Hippocampal formation (tissue), 2 donors: Measurements from ENCODE around the gene ILKAP.

Experiments used
- DNase-seq, 2 donors: peaks; one replicate each; lab custom pipeline; 2025; lab: John Stamatoyannopoulos, UW

The ILKAP gene

GRCh38 chr2:238124488-238125126 lies 78.9 kb downstream of the ILKAP start:
- no peak for DNase-seq

GRCh38 chr2:238123991-238124470 lies 79.5 kb downstream of the ILKAP start:
- DNase-seq = no peak

GRCh38 chr2:238123218-238123971 lies 80.1 kb downstream of the ILKAP start:
- no peak for DNase-seq

DNA sequence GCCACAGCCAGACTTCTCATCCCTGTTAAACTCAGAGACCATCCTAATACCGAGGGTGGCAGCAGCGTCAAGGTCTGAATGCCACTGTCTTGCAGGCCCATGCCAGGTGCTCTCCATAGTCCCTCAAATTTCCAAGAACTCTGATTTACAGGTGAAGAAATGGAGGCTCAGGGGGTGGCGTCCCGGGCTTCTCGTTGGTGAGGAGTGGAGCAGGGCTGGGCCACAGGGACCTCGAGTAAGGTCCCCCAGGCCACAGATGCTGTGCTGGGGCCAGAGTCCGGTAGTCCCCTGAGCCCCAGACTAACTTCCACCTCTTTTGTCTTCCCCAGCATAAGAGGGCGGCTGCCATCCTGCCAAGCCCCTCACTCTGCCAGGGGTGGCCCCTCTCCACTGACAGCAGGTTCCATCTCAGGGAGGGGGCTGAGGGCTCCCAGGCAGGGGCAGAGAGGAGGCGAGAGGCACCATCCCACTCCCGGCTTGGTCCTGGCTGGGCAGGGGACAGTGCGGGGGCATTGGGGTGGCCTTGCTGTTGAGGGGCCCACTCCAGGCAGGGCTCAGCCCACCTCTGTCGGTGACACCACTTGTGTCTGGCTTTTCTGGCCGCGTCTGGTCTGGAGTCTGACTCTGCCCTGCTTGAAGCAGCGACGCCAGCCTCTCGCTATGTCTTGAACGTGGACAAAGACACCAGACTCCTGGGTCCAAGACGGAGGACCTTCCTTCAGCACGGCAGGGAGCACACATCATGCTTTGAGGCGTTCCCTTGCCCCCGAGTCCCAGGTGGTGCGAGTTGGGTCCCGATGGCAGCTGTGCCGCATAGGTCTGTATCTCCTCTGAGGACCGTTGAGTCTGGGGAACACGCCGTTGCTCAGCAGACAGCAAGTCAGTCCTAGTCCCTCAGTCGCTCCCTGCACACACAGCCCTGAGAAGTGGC lies 80.9 kb downstream of the ILKAP start:
- no peak for DNase-seq

DNA sequence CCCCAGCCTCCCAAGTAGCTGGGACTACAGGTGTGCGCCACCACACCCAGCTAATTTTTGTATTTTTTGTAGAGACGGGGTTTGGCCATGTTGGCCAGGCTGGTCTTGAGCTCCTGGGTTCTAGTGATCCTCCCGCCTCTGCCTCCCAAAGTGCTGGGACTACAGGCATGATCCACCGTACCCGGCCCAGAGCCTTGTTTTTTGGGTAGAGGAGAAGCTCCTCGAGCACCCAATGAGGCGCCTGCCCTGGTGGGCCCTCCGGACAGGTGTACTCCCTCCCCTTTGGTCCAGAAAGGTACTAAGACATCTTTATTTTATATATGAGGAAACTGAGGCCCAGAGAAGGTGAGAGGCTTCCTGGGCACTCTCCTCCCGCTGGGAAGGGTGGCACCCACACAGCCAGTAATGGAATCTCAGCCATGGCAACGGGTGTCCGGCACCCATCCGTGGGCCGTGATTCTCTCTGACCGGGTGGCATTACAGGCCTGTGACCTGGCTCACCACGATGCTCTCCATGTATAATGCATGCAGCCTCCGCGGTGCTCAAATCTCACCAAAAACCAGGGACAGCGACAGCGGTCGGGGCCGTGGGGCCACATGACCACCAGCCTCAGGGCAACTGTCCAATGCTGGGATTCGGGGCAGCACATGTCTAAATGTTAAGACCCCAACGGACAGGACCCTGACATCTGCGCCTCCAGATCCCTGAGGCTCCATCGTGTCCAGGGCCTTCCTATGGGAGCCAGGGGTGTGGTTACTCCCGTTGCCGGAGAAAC lies 81.8 kb downstream of the ILKAP start:
- no peak for DNase-seq

DNA sequence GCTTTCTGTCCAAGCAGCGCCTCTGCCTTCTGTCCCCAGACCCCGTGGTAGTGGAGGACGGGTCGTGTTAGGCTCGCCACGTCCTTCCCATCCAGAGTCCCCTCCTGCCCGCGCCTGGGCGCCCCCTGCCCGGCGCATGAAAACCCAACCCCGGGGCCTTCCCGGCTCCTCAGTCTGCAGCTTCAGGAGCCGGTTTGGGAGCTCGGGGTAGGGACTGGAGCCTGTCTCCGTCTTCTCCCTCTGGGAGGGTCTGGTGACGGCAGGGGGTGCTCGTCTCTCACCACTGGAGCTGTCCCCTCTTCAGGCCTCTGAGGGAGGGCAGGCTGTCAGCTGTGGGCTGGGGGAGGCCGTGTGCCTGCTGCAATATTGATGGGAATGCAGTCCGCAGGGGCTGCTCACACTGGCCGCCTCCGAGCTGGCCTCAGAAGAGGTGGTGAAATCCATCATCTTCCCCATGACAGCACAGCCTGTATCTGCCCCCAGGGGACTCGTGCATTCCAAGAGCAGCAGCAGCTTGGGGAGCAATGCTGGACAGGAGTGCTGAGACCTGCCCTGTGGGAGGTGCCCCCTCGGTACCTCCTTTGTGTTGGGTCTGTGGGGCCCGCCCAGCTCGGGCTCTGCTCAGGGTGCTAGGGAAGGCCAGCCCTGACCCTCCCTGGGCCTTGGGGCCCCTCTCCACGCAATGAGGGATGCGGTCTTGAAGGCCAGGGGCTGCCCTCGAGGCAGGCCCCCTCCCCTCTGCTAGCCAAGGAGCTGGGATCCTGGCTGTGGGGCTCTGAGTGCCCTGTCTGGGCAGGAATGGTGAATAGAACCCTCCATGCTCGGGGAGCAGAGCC lies 82.8 kb downstream of the ILKAP start:
- DNase-seq = no peak
